Prostate gland (tissue), 2 donors: Measurements from ENCODE around the gene EFCAB5. TPM values are rescaled to one million over a fixed set of nuclear protein-coding genes. Genes with fewer than 3 reads are reported as not detected.
"Not testable (repeated sequence)": the region's sequence is repeated elsewhere in the genome, so short reads cannot be mapped to it uniquely, and the experiment has no call there.

ENCODE experiments used
- DNase-seq: peaks from one replicate; pipeline ENCODE4 v3.0.0-alpha.2; 2019; ENCODE audit warnings: low spot score
- H3K27ac ChIP-seq, 2 donors: fragments of 200-600 bp; sonication (generic); 2 replicates each; pipeline ENCODE4 v1.5.1; 2017 to 2019
- H3K27me3 ChIP-seq: fragments of 200-600 bp; sonication (generic); replicated peaks from 2 replicates; pipeline ENCODE4 v1.5.1; 2019; ENCODE audit not compliant: insufficient read depth
- H3K36me3 ChIP-seq, 2 donors: fragments of 200-600 bp; sonication (generic); 1 replicate in 1 of 2; 2 replicates in 1 of 2; pipeline versions ENCODE4 v1.5.1 to v1.8.1; 2017 to 2019
- H3K4me1 ChIP-seq: fragments of 200-600 bp; sonication (generic); replicated peaks from 2 replicates; pipeline ENCODE4 v1.5.1; 2019
- H3K4me3 ChIP-seq, 2 donors: fragments of 200-600 bp; sonication (generic); 2 replicates each; pipeline ENCODE4 v1.5.1; 2017 to 2019
- H3K9me3 ChIP-seq: fragments of 200-600 bp; sonication (generic); 2 replicates; pipeline ENCODE4 v1.5.1; 2017
- CTCF ChIP-seq, 4 experiments: fragments of 200-600 bp in 2 of 4; fragments of 450-650 bp in 2 of 4; sonication (generic) in 2 of 4; IDR thresholded peaks; 1 replicate in 3 of 4; 2 replicates in 1 of 4; pipeline ENCODE4 v1.5.1; 2016 to 2019; ENCODE audit warnings: antibody characterized with exemption in 4 of 4, mild to moderate bottlenecking in 2 of 4, moderate library complexity in 2 of 4
- POLR2A ChIP-seq: fragments of 450-650 bp; IDR thresholded peaks from one replicate; pipeline ENCODE4 v1.6.1; 2016; ENCODE audit warnings: antibody characterized with exemption, mild to moderate bottlenecking
- POLR2AphosphoS5 ChIP-seq: sonication (generic); formaldehyde crosslinking; IDR thresholded peaks from one replicate; pipeline ENCODE4 v1.6.1; 2017; ENCODE audit warnings: antibody characterized with exemption
- WGBS: methylation state at CpG from one replicate; pipeline ENCODE4 v1.1.5; 2018; 5-methylcytosine and 5-hydroxymethylcytosine counted together
- intact Hi-C: fragments of 100-400 bp; cut with DNase I; formaldehyde crosslinking; loops from one replicate; pipeline ENCODE4 v1.14.2; 2022
- total RNA-seq, 2 donors: library from RNA; depleted of rRNA; stranded (reverse); fragments of >200 nt; gene quantifications; one replicate each; pipeline ENCODE4 v1.1.0, GENCODE V29; 2016

Gene EFCAB5
- total RNA-seq, 2 donors from 2014 or later = 0.57 TPM; not detected in 1

- Histone ChIP-seq H3K27me3 (no peaks in the 10 kb centered on the region), H3K27ac (no peak overlapping the region), H3K9me3 (no peaks in the 10 kb centered on the region), H3K4me1 (peaks cover 3% of the 10 kb centered on the region), H3K36me3 (no peaks in the 10 kb centered on the region), H3K4me3 (no peak overlapping the region)
- WGBS = 27% methylated on average over 2 of the region's 2 CpGs
- intact Hi-C loops = no loop called here
- DNase-seq = no peak
- TF ChIP-seq POLR2AphosphoS5 (no peak), POLR2A (no peak), CTCF (IDR thresholded peaks at IDR 0.05) (no peak)
Observed at GRCh38 chr17:29933379-29933778, 8.1 kb upstream of the EFCAB5 start.

GRCh38 chr17:29935909-29936308, 5.5 kb upstream of the EFCAB5 start:
- whole genome bisulfite sequencing = 95% methylated on average over 3 of the region's 3 CpGs
- DNase-seq, H3K27me3 ChIP-seq, intact Hi-C loops, H3K4me3 ChIP-seq, H3K36me3 ChIP-seq, H3K27ac ChIP-seq, H3K9me3 ChIP-seq, H3K4me1 ChIP-seq: not testable (repeated sequence)

- H3K27me3 ChIP-seq = no peaks in the 10 kb centered on the region
- no peak overlapping the region for H3K4me3 ChIP-seq
- intact Hi-C loops = no loop called here
- H3K36me3 ChIP-seq = no peaks in the 10 kb centered on the region
- no peaks in the 10 kb centered on the region for H3K9me3 ChIP-seq
- DNase-seq = no peak
- no peak overlapping the region for H3K27ac ChIP-seq
- TF ChIP-seq CTCF (IDR thresholded peaks at IDR 0.05) = no peak
- TF ChIP-seq POLR2A = no peak
- TF ChIP-seq POLR2AphosphoS5 = no peak
- H3K4me1 ChIP-seq = no peaks in the 10 kb centered on the region
- 75% methylated on average over 2 of the region's 2 CpGs for WGBS
Observed at GRCh38 chr17:29936724-29937123, 4.7 kb upstream of the EFCAB5 start.

GRCh38 chr17:29945281-29945680, 3.8 kb downstream of the EFCAB5 start:
- H3K4me3 ChIP-seq = no peak overlapping the region
- H3K9me3 ChIP-seq = no peaks in the 10 kb centered on the region
- WGBS = 82% methylated on average over 2 of the region's 2 CpGs
- H3K36me3 ChIP-seq = no peaks in the 10 kb centered on the region
- H3K27me3 ChIP-seq = no peaks in the 10 kb centered on the region
- no peak overlapping the region for H3K27ac ChIP-seq
- H3K4me1 ChIP-seq = no peaks in the 10 kb centered on the region
- DNase-seq = no peak
- TF ChIP-seq POLR2A (no peak), POLR2AphosphoS5 (no peak), CTCF (IDR thresholded peaks at IDR 0.05) (no peak)
- intact Hi-C loops = no loop called here

GRCh38 chr17:29948448-29949215, 7.2 kb downstream of the EFCAB5 start:
- intact Hi-C loops = no loop called here
- Histone ChIP-seq H3K27me3 (no peaks in the 10 kb centered on the region), H3K27ac (no peak overlapping the region), H3K4me1 (no peaks in the 10 kb centered on the region), H3K36me3 (no peaks in the 10 kb centered on the region), H3K9me3 (no peaks in the 10 kb centered on the region), H3K4me3 (no peak overlapping the region)
- 77% methylated on average over 3 of the region's 3 CpGs for WGBS
- DNase-seq = no peak
- no peak for TF ChIP-seq POLR2AphosphoS5
- TF ChIP-seq POLR2A = no peak
- TF ChIP-seq CTCF (IDR thresholded peaks at IDR 0.05) = no peak
